Measurements from ENCODE around the gene NOS3. TPM values are rescaled to one million over a fixed set of nuclear protein-coding genes. Genes with fewer than 3 reads are reported as not detected.

Gene NOS3
- total and polyA plus RNA-seq, 4 experiments from 2014 or later: 4.0 to 14.9 (median 5.6) TPM

DNA sequence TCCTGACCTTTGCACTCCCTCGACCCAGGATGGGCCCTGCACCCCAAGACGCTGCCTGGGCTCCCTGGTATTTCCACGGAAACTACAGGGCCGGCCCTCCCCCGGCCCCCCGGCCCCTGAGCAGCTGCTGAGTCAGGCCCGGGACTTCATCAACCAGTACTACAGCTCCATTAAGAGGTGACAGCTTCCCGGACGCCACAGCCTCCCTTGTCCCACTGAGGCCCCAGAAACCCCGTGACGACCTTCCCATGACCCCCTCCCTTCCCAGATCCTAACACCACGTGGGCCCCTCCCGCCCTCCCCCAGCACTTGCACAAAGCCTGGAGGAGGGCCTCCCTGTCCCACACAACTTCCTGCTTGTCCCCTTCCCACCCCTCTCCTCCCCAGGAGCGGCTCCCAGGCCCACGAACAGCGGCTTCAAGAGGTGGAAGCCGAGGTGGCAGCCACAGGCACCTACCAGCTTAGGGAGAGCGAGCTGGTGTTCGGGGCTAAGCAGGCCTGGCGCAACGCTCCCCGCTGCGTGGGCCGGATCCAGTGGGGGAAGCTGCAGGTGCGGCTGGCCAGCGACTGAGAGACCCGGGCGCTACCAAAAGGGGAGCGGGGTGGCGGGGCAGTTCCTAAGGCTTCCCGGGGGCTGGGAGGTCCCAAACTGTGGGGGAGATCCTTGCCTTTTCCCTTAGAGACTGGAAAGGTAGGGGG lies 5.7 kb downstream of the NOS3 start:
- H3K9me3 Mint-ChIP-seq: peaks cover 0 to 3% (median under 1%) of the 10 kb centered on the region in 8 donors
- no peak overlapping the region for H3K27ac ChIP-seq (ENCODE audit: low read depth, low read length)

GRCh38 chr7:150997075-150997511 lies 6.3 kb downstream of the NOS3 start:
- Histone ChIP-seq H3K4me3 (ENCODE audit: low read length in 2 of 2) (no peak overlapping the region), H3K36me3 (ENCODE audit: insufficient read depth, low read length) (no peaks in the 10 kb centered on the region), H3K9me3 (ENCODE audit: control insufficient read depth in 1 of 2, low read length in 2 of 2) (no peaks in the 10 kb centered on the region), H3K27ac (ENCODE audit: low read depth, low read length) (no peak overlapping the region), H3K4me1 (ENCODE audit: insufficient read depth, low read length) (peaks cover 52% of the 10 kb centered on the region), H3K27me3 (ENCODE audit: insufficient read depth, low read length) (no peaks in the 10 kb centered on the region)
- intact Hi-C loops (cut with micrococcal nuclease): no loop called here
- ChIA-PET POLR2A (ENCODE audit: partially characterized antibody) (interaction anchor here (1.3 to 2.2 kb wide), 4 partner anchors 11 to 31 kb away, joined by 3 to 10 read pairs (median 6); partner anchors contain the start of gene ABCB8), CTCF (ENCODE audit: partially characterized antibody) (interaction anchor here (1.4 to 3.4 kb wide), 4 partner anchors 11 to 34 kb away, joined by 4 to 13 read pairs (median 8); no protein-coding TSS in a partner anchor)
- peak overlapping the region in 1 of 7 donors; percentile 21 for H3K27ac Mint-ChIP-seq
- H3K9me3 Mint-ChIP-seq: peaks cover 0 to 3% (median 0%) of the 10 kb centered on the region in 8 donors
- H3K4me3 Mint-ChIP-seq: peak overlapping the region in 2 of 8 donors; percentile 48 to 55
- peaks cover 0 to 6% of the 10 kb centered on the region in 2 donors for H3K36me3 Mint-ChIP-seq
- no peaks in the 10 kb centered on the region for H3K27me3 Mint-ChIP-seq
- DNase-seq: peak in 1 of 5 donors; percentile 17
- H3K4me1 Mint-ChIP-seq: peaks cover 21 to 58% (median 37%) of the 10 kb centered on the region in 4 donors

More for the DNA sequence above, 5.7 kb downstream of the NOS3 start:
- Mint-ChIP-seq H3K27ac (no peak overlapping the region), H3K27me3 (no peaks in the 10 kb centered on the region), H3K4me1 (peaks cover 21 to 58% (median 37%) of the 10 kb centered on the region in 4 donors), H3K36me3 (peaks cover 0 to 6% of the 10 kb centered on the region in 2 donors), H3K4me3 (peak overlapping the region in 4 of 8 donors; percentile 20 to 41 (median 31))
- ChIA-PET CTCF (ENCODE audit: partially characterized antibody) (interaction anchor here (1.4 to 3.4 kb wide), 3 partner anchors 12 to 33 kb away, joined by 4 to 13 read pairs (median 5); no protein-coding TSS in a partner anchor), POLR2A (ENCODE audit: partially characterized antibody) (interaction anchor here (0.5 to 2.0 kb wide), 5 partner anchors 14 to 674 kb away, joined by 3 to 10 read pairs (median 3); partner anchors contain the start of gene ABCB8)
- Histone ChIP-seq H3K9me3 (ENCODE audit: control insufficient read depth in 1 of 2, low read length in 2 of 2) (no peaks in the 10 kb centered on the region), H3K4me1 (ENCODE audit: insufficient read depth, low read length) (peaks cover 52% of the 10 kb centered on the region), H3K4me3 (ENCODE audit: low read length in 2 of 2) (no peak overlapping the region), H3K36me3 (ENCODE audit: insufficient read depth, low read length) (no peaks in the 10 kb centered on the region), H3K27me3 (ENCODE audit: insufficient read depth, low read length) (no peaks in the 10 kb centered on the region)
- intact Hi-C loops (cut with micrococcal nuclease): no loop called here
- peak in 1 of 5 donors; percentile 37 for DNase-seq

DNA sequence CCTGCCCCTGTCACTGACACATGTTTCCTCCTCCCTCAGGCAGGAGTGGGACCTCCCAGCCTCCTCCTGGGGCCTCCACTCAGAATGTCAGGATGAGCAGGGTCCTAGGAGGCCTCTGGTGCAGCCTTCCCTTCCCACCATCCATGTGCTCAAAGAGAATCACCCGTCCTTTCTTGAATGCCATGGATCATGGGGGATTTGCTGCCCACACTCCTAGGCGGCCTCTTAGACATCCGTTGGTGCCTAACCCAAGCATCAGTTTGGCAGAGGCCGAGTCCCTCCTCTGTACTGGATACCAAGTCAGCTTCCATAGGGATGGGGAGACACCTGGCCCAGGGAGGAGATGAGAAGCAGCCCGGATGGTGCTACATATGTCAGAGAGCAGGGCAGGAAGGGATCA lies 7.0 kb downstream of the NOS3 start:
- H3K27me3 Mint-ChIP-seq: no peaks in the 10 kb centered on the region
- Histone ChIP-seq H3K4me1 (ENCODE audit: insufficient read depth, low read length) (peaks cover 52% of the 10 kb centered on the region), H3K36me3 (ENCODE audit: insufficient read depth, low read length) (no peaks in the 10 kb centered on the region), H3K4me3 (ENCODE audit: low read length in 2 of 2) (no peak overlapping the region), H3K27ac (ENCODE audit: low read depth, low read length) (no peak overlapping the region), H3K27me3 (ENCODE audit: insufficient read depth, low read length) (no peaks in the 10 kb centered on the region), H3K9me3 (ENCODE audit: control insufficient read depth in 1 of 2, low read length in 2 of 2) (no peaks in the 10 kb centered on the region)
- no peaks in the 10 kb centered on the region for H3K9me3 Mint-ChIP-seq
- CTCF ChIA-PET (ENCODE audit: partially characterized antibody): interaction anchor here (1.1 to 3.4 kb wide), 3 partner anchors 11 to 20 kb away, joined by 4 to 13 read pairs (median 10); no protein-coding TSS in a partner anchor
- peak in 1 of 5 donors; percentile 21 for DNase-seq
- peak overlapping the region in 4 of 7 donors; percentile 47 to 70 (median 60) for H3K27ac Mint-ChIP-seq
- POLR2A ChIA-PET (ENCODE audit: partially characterized antibody): interaction anchor here (1.3 to 2.2 kb wide), 3 partner anchors 10 to 23 kb away, joined by 3 to 10 read pairs (median 10); no protein-coding TSS in a partner anchor
- intact Hi-C loops (cut with micrococcal nuclease): no loop called here
- peaks cover 19 to 54% (median 33%) of the 10 kb centered on the region in 4 donors for H3K4me1 Mint-ChIP-seq
- H3K4me3 Mint-ChIP-seq: peak overlapping the region in 5 of 8 donors; percentile 23 to 61 (median 48)
- H3K36me3 Mint-ChIP-seq: peaks cover 0 to 3% of the 10 kb centered on the region in 2 donors

GRCh38 chr7:150998341-150998740 lies 7.5 kb downstream of the NOS3 start:
- no peaks in the 10 kb centered on the region for H3K9me3 ChIP-seq (ENCODE audit: control insufficient read depth in 1 of 2, low read length in 2 of 2)
- Mint-ChIP-seq H3K9me3 (no peaks in the 10 kb centered on the region), H3K27me3 (no peaks in the 10 kb centered on the region), H3K4me1 (peaks cover 19 to 52% (median 32%) of the 10 kb centered on the region in 4 donors), H3K36me3 (peaks cover 0 to 3% of the 10 kb centered on the region in 2 donors), H3K27ac (peak overlapping the region in 1 of 7 donors; percentile 82), H3K4me3 (peak overlapping the region in 2 of 8 donors; percentile 29 to 46)
- no peaks in the 10 kb centered on the region for H3K36me3 ChIP-seq (ENCODE audit: insufficient read depth, low read length)
- H3K4me3 ChIP-seq (ENCODE audit: low read length in 2 of 2): no peak overlapping the region
- no peak overlapping the region for H3K27ac ChIP-seq (ENCODE audit: low read depth, low read length)
- CTCF ChIA-PET (ENCODE audit: partially characterized antibody): interaction anchor here (1.1 to 3.4 kb wide), 3 partner anchors 10 to 20 kb away, joined by 4 to 13 read pairs (median 10); no protein-coding TSS in a partner anchor
- H3K27me3 ChIP-seq (ENCODE audit: insufficient read depth, low read length): no peaks in the 10 kb centered on the region
- POLR2A ChIA-PET (ENCODE audit: partially characterized antibody): interaction anchor here (0.9 to 2.2 kb wide), 2 partner anchors 9 to 14 kb away, joined by 3 to 10 read pairs; no protein-coding TSS in a partner anchor
- intact Hi-C loops (cut with micrococcal nuclease): no loop called here
- DNase-seq: peak in 1 of 5 donors; percentile 22
- H3K4me1 ChIP-seq (ENCODE audit: insufficient read depth, low read length): peaks cover 52% of the 10 kb centered on the region

DNA sequence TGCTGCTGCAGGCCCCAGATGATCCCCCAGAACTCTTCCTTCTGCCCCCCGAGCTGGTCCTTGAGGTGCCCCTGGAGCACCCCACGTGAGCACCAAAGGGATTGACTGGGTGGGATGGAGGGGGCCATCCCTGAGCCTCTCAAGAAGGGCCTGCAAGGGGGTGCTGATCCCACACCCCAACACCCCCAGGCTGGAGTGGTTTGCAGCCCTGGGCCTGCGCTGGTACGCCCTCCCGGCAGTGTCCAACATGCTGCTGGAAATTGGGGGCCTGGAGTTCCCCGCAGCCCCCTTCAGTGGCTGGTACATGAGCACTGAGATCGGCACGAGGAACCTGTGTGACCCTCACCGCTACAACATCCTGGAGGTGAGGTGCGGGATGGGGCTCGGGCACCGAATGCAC lies 8.2 kb downstream of the NOS3 start:
- H3K27me3 Mint-ChIP-seq: no peaks in the 10 kb centered on the region
- Histone ChIP-seq H3K27me3 (ENCODE audit: insufficient read depth, low read length) (no peaks in the 10 kb centered on the region), H3K27ac (ENCODE audit: low read depth, low read length) (no peak overlapping the region), H3K9me3 (ENCODE audit: control insufficient read depth in 1 of 2, low read length in 2 of 2) (no peaks in the 10 kb centered on the region), H3K36me3 (ENCODE audit: insufficient read depth, low read length) (no peaks in the 10 kb centered on the region), H3K4me1 (ENCODE audit: insufficient read depth, low read length) (peaks cover 49% of the 10 kb centered on the region), H3K4me3 (ENCODE audit: low read length in 2 of 2) (no peak overlapping the region)
- peaks cover 0 to 3% of the 10 kb centered on the region in 2 donors for H3K36me3 Mint-ChIP-seq
- no peak overlapping the region for H3K4me3 Mint-ChIP-seq
- peaks cover 19 to 49% (median 31%) of the 10 kb centered on the region in 4 donors for H3K4me1 Mint-ChIP-seq
- no peaks in the 10 kb centered on the region for H3K9me3 Mint-ChIP-seq
- intact Hi-C loops (cut with micrococcal nuclease): no loop called here
- POLR2A ChIA-PET (ENCODE audit: partially characterized antibody): interaction anchor here (0.9 to 2.2 kb wide), 3 partner anchors 9 to 15 kb away, joined by 3 to 10 read pairs (median 3); no protein-coding TSS in a partner anchor
- CTCF ChIA-PET (ENCODE audit: partially characterized antibody): interaction anchor here (1.1 to 3.4 kb wide), 3 partner anchors 9 to 19 kb away, joined by 4 to 13 read pairs (median 10); no protein-coding TSS in a partner anchor
- H3K27ac Mint-ChIP-seq: no peak overlapping the region
- no peak for DNase-seq

GRCh38 chr7:150999497-151000230 lies 8.8 kb downstream of the NOS3 start:
- Mint-ChIP-seq H3K9me3 (peaks cover 0 to 2% (median 0%) of the 10 kb centered on the region in 8 donors), H3K36me3 (peaks cover 0 to 6% of the 10 kb centered on the region in 2 donors), H3K27ac (peak overlapping the region in 1 of 7 donors; percentile 36), H3K4me1 (peaks cover 18 to 43% (median 26%) of the 10 kb centered on the region in 4 donors), H3K4me3 (peak overlapping the region in 1 of 8 donors; percentile 43), H3K27me3 (no peaks in the 10 kb centered on the region)
- intact Hi-C loops (cut with micrococcal nuclease): no loop called here
- ChIA-PET POLR2A (ENCODE audit: partially characterized antibody) (interaction anchor here (1.5 kb wide), 1 partner anchor 13 kb away, joined by 3 read pairs; no protein-coding TSS in a partner anchor), CTCF (ENCODE audit: partially characterized antibody) (no interaction called here)
- H3K27ac ChIP-seq (ENCODE audit: low read depth, low read length): no peak overlapping the region
- no peaks in the 10 kb centered on the region for H3K27me3 ChIP-seq (ENCODE audit: insufficient read depth, low read length)
- no peak overlapping the region for H3K4me3 ChIP-seq (ENCODE audit: low read length in 2 of 2)
- DNase-seq: peak in 1 of 5 donors; percentile 48
- H3K36me3 ChIP-seq (ENCODE audit: insufficient read depth, low read length): no peaks in the 10 kb centered on the region
- H3K9me3 ChIP-seq (ENCODE audit: control insufficient read depth in 1 of 2, low read length in 2 of 2): no peaks in the 10 kb centered on the region
- H3K4me1 ChIP-seq (ENCODE audit: insufficient read depth, low read length): peaks cover 42% of the 10 kb centered on the region

All from CD4-positive, alpha-beta memory T cell (primary cell).